ENCODE results near the gene BABAM1. TPM values are rescaled to one million over a fixed set of nuclear protein-coding genes. Genes with fewer than 3 reads are reported as not detected.
A peak's percentile ranks its signal among the peaks of the same experiment; 100 is the strongest.

The BABAM1 gene
- total and polyA plus RNA-seq, 2 experiments from 2014 or later = 82.7 to 90.3 TPM

- no peaks in the 10 kb centered on the region for H3K27me3 ChIP-seq (replicated peaks; ENCODE audit: insufficient read depth)
- no peaks in the 10 kb centered on the region for H3K9me2 ChIP-seq (ENCODE audit: insufficient read depth)
- no peak for TF ChIP-seq EZH2 (IDR thresholded peaks at IDR 0.05; ENCODE audit: insufficient read depth, poor library complexity, severe bottlenecking)
- no peak for TF ChIP-seq EZH2phosphoT487 (IDR thresholded peaks at IDR 0.05; ENCODE audit: insufficient read depth, low read depth)
- peak within 1 kb of the TSS; percentile 66 for H3K9ac ChIP-seq
- peaks cover 22% of the 10 kb centered on the region for H3K4me1 ChIP-seq (ENCODE audit: insufficient read depth)
- peak within 1 kb of the TSS; percentile 72 for H3K4me2 ChIP-seq (ENCODE audit: unreplicated experiment)
- DNase-seq = peak; percentile 98
- no peaks in the 10 kb centered on the region for H3K36me3 ChIP-seq (ENCODE audit: low read depth)
- H3F3A ChIP-seq (ENCODE audit: insufficient read depth) = peaks cover 18% of the 10 kb centered on the region
- H3K27ac ChIP-seq = no peak within 1 kb of the TSS
- in situ Hi-C loops (cut with MboI) = loop anchor here (10.0 kb wide), 1 partner anchor 81 kb away; no protein-coding TSS in a partner anchor
- H3K4me3 ChIP-seq = peak within 1 kb of the TSS; percentile 77
- WGBS, 2 experiments (ENCODE audit: low coverage in 1 of 2, low lambda C conversion rate in 2 of 2, missing lambda C conversion rate in 2 of 2) = 1% methylated on average over 35 to 36 of the region's 52 CpGs
- peaks cover 15% of the 10 kb centered on the region for H3K79me2 ChIP-seq (ENCODE audit: insufficient read depth)
- peak within 1 kb of the TSS; percentile 84 for H2AFZ ChIP-seq
- no peaks in the 10 kb centered on the region for H4K20me1 ChIP-seq (ENCODE audit: insufficient read depth)
- H3K9me3 ChIP-seq (ENCODE audit: low read depth) = no peaks in the 10 kb centered on the region
These were observed 36.1 kb downstream of the BABAM1 start, which contains the start of gene ABHD8 for GRCh38 chr19:17303167-17303939. ABHD8 (minus strand) TSS chr19:17303425; CDS start chr19:17301616, 1,809 bp downstream.

GRCh38 chr19:17303940-17304267 is 36.7 kb downstream of the BABAM1 start:
- Histone ChIP-seq H3K79me2 (ENCODE audit: insufficient read depth) (peaks cover 15% of the 10 kb centered on the region), H3K4me2 (ENCODE audit: unreplicated experiment) (peak overlapping the region; percentile 72), H3K9me3 (ENCODE audit: low read depth) (no peaks in the 10 kb centered on the region), H3K27ac (no peak overlapping the region), H3K27me3 (replicated peaks; ENCODE audit: insufficient read depth) (no peaks in the 10 kb centered on the region), H2AFZ (peak overlapping the region; percentile 84), H4K20me1 (ENCODE audit: insufficient read depth) (no peaks in the 10 kb centered on the region), H3F3A (ENCODE audit: insufficient read depth) (peaks cover 18% of the 10 kb centered on the region), H3K36me3 (ENCODE audit: low read depth) (no peaks in the 10 kb centered on the region), H3K4me1 (ENCODE audit: insufficient read depth) (peaks cover 22% of the 10 kb centered on the region), H3K4me3 (0 out of 2 replicates have a peak overlapping the region, but pooled peaks have one; percentile 77), H3K9me2 (ENCODE audit: insufficient read depth) (no peaks in the 10 kb centered on the region), H3K9ac (no peak overlapping the region)
- TF ChIP-seq EZH2 (IDR thresholded peaks at IDR 0.05; ENCODE audit: insufficient read depth, poor library complexity, severe bottlenecking) (no peak), EZH2phosphoT487 (IDR thresholded peaks at IDR 0.05; ENCODE audit: insufficient read depth, low read depth) (no peak)
- in situ Hi-C loops (cut with MboI) = loop anchor here (10.0 kb wide), 1 partner anchor 81 kb away; no protein-coding TSS in a partner anchor
- WGBS, 2 experiments (ENCODE audit: low coverage in 1 of 2, low lambda C conversion rate in 2 of 2, missing lambda C conversion rate in 2 of 2) = 29 to 34% methylated on average over 12 of the region's 12 CpGs
- peak; percentile 62 for DNase-seq

- peaks cover 18% of the 10 kb centered on the region for H3K79me2 ChIP-seq (ENCODE audit: insufficient read depth)
- H2AFZ ChIP-seq = peak overlapping the region; percentile 93
- 0 out of 2 replicates have a peak overlapping the region, but pooled peaks have one; percentile 1 for H3K27ac ChIP-seq
- no peaks in the 10 kb centered on the region for H3K36me3 ChIP-seq (ENCODE audit: low read depth)
- H3K4me3 ChIP-seq = peak overlapping the region; percentile 87; the same call in 1 of the 2 replicates
- H3K9me3 ChIP-seq (ENCODE audit: low read depth) = no peaks in the 10 kb centered on the region
- H3F3A ChIP-seq (ENCODE audit: insufficient read depth) = peaks cover 18% of the 10 kb centered on the region
- no peaks in the 10 kb centered on the region for H4K20me1 ChIP-seq (ENCODE audit: insufficient read depth)
- DNase-seq = no peak
- H3K4me2 ChIP-seq (ENCODE audit: unreplicated experiment) = peak overlapping the region; percentile 87
- H3K27me3 ChIP-seq (replicated peaks; ENCODE audit: insufficient read depth) = no peaks in the 10 kb centered on the region
- no peak overlapping the region for H3K9ac ChIP-seq
- no peaks in the 10 kb centered on the region for H3K9me2 ChIP-seq (ENCODE audit: insufficient read depth)
- TF ChIP-seq EZH2phosphoT487 (IDR thresholded peaks at IDR 0.05; ENCODE audit: insufficient read depth, low read depth) = no peak
- TF ChIP-seq EZH2 (IDR thresholded peaks at IDR 0.05; ENCODE audit: insufficient read depth, poor library complexity, severe bottlenecking) = no peak
- 44 to 48% methylated on average over 12 of the region's 12 CpGs for WGBS, 2 experiments (ENCODE audit: low coverage in 1 of 2, low lambda C conversion rate in 2 of 2, missing lambda C conversion rate in 2 of 2)
- in situ Hi-C loops (cut with MboI) = loop anchor here (10.0 kb wide), 1 partner anchor 80 kb away; no protein-coding TSS in a partner anchor
- H3K4me1 ChIP-seq (ENCODE audit: insufficient read depth) = peaks cover 22% of the 10 kb centered on the region
These were observed 37.4 kb downstream of the BABAM1 start for GRCh38 chr19:17304386-17305215.

GRCh38 chr19:17305216-17305516 is 37.9 kb downstream of the BABAM1 start:
- Histone ChIP-seq H3K9ac (no peak overlapping the region), H3F3A (ENCODE audit: insufficient read depth) (peaks cover 18% of the 10 kb centered on the region), H3K36me3 (ENCODE audit: low read depth) (no peaks in the 10 kb centered on the region), H3K4me1 (ENCODE audit: insufficient read depth) (peaks cover 22% of the 10 kb centered on the region), H3K9me3 (ENCODE audit: low read depth) (no peaks in the 10 kb centered on the region), H3K9me2 (ENCODE audit: insufficient read depth) (no peaks in the 10 kb centered on the region), H3K4me2 (ENCODE audit: unreplicated experiment) (peak overlapping the region; percentile 87), H2AFZ (peak overlapping the region; percentile 93), H4K20me1 (ENCODE audit: insufficient read depth) (no peaks in the 10 kb centered on the region), H3K27ac (0 out of 2 replicates have a peak overlapping the region, but pooled peaks have one; percentile 1), H3K4me3 (peak overlapping the region; percentile 87), H3K79me2 (ENCODE audit: insufficient read depth) (peaks cover 23% of the 10 kb centered on the region), H3K27me3 (replicated peaks; ENCODE audit: insufficient read depth) (no peaks in the 10 kb centered on the region)
- DNase-seq = no peak
- in situ Hi-C loops (cut with MboI) = loop anchor here (10.0 kb wide), 1 partner anchor 80 kb away; no protein-coding TSS in a partner anchor
- 3% methylated on average over 7 of the region's 7 CpGs for WGBS, 2 experiments (ENCODE audit: low coverage in 1 of 2, low lambda C conversion rate in 2 of 2, missing lambda C conversion rate in 2 of 2)
- TF ChIP-seq EZH2 (IDR thresholded peaks at IDR 0.05; ENCODE audit: insufficient read depth, poor library complexity, severe bottlenecking) = no peak
